Neural progenitor cell (in vitro differentiated cells): ENCODE data around the gene IGSF6.
"Not testable (repeated sequence)": the region's sequence is repeated elsewhere in the genome, so short reads cannot be mapped to it uniquely, and the experiment has no call there.

Source experiments
- EZH2 ChIP-seq: fragments of 200-600 bp; sonication (generic); IDR thresholded peaks from 2 replicates; pipeline ENCODE4 v1.6.1; 2017; ENCODE audit warnings: antibody characterized with exemption, mild to moderate bottlenecking, moderate library complexity
- EZH2phosphoT487 ChIP-seq: fragments of 200-600 bp; sonication (generic); IDR thresholded peaks from 2 replicates; pipeline ENCODE4 v1.6.1; 2017; ENCODE audit warnings: antibody characterized with exemption

- not testable (repeated sequence) for TF ChIP-seq EZH2, EZH2phosphoT487
Measured at GRCh38 chr16:21674456-21674855, 22.0 kb upstream of the IGSF6 start.
